Posterior vena cava (tissue), 2 donors: Measurements from ENCODE around the gene SLC52A1. TPM values are rescaled to one million over a fixed set of nuclear protein-coding genes. Genes with fewer than 3 reads are reported as not detected.

Source experiments
- DNase-seq: peaks from one replicate; pipeline ENCODE4 v3.0.0-alpha.2; 2020; ENCODE audit warnings: low spot score
- intact Hi-C, 2 donors: fragments of 100-400 bp; cut with DNase I; formaldehyde crosslinking; loops; one replicate each; pipeline versions ENCODE4 v1.14.1 to v1.14.2; 2022 to 2023
- total RNA-seq, 2 donors: library from RNA; stranded (reverse); fragmentation: NEBNext Ultra II Directional; extraction: Animal tissue kit (Norgen Biotek cat#: 25700); gene quantifications; one replicate each; pipeline ENCODE4 v1.2.1, GENCODE V29; 2021
- donor health status: DM: yes; HTN: yes; CAD: no.
- donor health status: DM: yes; HTN: yes; CAD: no.

SLC52A1 gene
- total RNA-seq, 2 donors from 2014 or later, result 0.14 TPM; not detected in 1

DNA sequence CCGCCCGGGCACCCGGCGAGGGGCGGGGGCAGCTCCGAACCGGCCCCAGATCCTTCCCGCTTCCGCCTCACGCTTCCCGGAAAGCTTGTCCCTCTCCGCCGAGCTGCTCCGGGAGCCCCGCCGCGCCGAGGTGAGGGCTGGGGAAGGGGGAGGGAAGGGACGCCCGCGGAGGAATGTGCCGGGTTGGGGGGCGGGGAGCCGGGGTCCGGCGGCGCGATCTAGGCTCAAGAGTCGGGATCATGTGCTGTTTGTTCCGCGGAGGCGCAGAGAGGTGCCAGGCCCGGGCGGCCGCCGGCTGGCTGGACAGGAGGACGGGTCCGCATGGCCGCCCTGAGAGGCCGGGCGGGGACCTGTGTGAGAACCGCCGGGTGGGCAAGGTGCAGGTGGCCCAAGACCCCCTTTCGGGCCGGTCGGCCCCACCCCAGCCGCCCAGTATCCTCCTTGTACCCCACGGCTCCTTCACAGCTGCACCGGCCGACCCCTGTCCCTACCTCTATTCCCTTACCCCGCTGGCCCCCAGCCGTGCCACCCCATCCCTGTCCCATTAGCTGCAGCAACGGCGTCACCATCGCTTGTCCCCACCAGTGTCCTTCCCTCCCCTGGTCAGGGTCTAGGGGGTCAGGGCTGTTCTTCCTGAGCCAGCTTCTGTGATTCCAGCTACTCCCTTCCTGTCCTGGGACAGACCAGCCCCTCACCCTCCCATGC lies 37.0 kb downstream of the SLC52A1 start:
- intact Hi-C loops, result no loop called here
- peak; percentile 88 for DNase-seq

DNA sequence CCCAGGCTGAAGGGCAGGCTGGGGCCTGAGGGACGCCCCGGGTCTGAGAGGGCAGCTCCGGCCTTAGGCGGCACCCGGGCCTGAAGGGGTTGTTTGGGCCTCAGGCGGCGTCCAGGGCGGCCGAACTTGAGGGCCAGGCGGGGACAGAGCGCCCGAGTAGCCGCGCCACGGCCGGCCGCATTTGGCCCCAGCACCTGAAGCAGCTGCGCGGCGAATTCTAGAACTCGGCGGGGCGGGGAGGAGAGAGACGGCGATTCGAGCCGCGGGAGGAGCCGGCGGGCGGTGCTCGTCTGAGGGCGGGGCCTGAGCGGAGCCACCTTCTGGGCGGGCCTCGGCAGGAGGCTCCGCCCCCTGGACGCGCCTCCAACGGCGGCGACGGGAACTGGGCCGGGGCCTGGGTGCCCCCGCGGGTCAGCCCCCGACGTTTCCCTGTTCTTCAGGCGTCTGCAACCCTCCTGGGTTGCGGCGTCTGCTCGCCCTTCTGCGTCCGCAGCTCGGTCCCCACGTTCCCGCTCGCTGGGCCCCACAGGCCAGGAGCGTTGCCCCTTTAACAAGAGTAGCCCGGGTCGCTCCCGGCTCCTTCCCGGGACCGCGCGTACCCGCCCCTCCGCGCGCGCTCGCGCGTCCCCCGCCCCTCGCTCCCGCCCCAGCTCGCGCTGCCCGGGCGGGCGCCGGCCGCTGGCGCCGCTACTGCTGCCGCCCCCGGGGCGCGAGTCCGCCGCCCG lies 37.8 kb downstream of the SLC52A1 start, which contains the start of the genes INCA1 and KIF1C:
INCA1 (minus strand) TSS at position 221 of the 725 bp plus-strand sequence. CDS start 3,085 bp downstream, outside the sequence.
KIF1C (plus strand) TSS at position 649 of the 725 bp plus-strand sequence. CDS start 2,297 bp downstream, outside the sequence.
- intact Hi-C loops, result no loop called here
- peak; percentile 98 for DNase-seq

DNA sequence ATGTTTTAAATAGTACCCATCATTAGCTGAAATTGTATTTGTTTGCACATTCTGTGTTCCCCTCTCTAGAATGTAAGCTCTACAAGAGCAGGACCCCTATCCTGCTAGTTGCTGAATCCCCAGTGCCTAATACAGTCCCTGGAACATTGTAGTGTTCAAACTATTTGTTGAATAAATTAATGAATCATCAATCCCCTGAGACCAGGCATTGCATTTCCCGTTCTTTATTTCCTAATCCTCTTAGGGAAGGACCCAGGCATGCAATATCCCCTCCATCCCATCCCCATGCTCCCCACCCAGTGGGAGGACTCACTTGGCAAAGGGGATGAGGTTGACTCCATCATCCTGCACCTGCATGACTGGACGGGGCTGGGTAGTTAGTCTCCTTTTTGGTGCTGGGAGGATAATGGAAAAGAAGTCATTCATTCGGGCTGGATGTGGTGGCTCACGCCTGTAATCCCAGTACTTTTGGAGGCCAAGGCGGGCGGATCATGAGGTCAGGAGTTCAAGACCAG lies 41.1 kb downstream of the SLC52A1 start:
- DNase-seq, result no peak
- intact Hi-C loops, result no loop called here

DNA sequence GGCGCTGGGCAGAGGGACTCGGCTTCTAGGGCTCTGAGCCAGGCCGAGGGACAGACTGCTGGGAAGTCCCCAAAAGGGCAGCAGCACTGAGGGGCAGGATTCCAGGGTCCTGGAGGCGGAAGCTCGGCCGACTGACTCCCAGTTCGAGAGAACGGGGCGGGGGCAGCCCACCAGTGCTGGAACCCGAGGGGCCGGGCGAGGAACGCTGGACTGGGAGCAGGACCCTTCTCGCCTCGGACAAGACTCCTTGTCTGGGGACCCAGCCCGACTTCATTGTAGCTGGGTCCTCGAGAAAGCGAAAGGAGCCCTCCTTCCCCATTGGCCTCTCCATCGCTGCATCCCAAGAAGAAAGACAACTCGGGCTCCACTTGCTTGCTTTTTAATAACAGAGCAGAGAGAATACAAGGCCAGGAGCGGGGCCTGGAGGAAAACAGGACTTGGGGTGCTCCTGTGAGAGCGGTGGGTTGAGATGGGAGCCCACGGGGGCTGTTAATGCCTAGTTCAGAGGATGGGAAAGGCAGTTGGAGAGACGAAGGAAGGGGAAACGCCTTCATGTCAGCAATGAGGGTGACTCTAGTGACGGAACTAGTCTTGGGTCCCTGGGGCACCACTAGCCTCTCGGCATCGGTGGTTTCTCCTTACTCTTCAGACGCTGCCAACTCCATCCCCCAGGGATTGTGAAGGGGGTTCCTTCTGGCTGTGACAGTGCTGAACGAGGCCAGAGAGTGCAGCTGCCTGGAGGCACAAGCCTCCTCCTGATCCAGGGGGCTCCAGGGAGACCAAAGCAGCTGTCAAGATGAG lies 47.3 kb downstream of the SLC52A1 start:
- intact Hi-C loops, result no loop called here
- no peak for DNase-seq

DNA sequence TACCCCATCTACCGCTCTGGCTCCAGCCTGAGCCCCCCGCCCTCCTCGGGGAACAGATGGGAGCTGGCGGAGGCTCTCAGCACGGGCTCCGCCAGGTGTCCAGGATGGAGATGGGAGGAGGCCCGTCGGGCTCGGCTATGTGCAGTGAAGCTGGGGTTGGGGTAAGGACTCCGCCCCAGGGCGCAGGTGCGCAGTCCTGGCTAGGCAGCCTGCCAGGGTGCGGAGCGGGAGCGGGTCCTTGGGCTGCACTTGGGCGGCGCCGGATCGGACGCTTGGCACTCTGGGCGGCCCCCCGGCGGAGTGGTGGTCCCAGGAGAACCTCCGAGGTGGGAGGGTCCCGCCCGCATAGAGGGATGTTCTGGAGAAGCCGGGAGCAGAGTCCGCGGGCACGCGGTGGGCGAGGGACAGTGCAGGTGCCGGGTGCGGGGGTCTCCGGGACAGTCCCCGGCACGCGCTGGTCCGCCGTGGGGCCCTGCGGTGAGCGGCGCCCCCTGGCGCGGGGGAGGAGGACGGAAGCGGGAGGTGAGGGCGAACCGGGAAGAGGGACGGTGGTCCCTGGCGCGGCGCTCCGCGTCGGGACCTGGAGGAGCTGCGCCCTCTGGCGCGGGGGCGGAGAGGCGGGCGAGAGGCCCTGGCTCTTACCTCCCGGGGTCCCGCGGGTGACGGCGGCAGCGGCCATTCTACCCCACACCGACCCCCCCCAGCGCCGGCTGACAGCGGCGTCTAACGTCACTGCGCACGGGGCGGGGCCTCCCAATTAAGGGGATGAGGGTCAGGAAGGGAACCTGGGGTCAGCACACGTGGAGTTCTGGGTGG lies 48.1 kb downstream of the SLC52A1 start, which contains the start of gene CAMTA2:
CAMTA2 (minus strand) TSS at position 725 of the 816 bp plus-strand sequence. CDS start 1,453 bp downstream, outside the sequence.
- intact Hi-C loops, result no loop called here
- DNase-seq, result peak; percentile 97

DNA sequence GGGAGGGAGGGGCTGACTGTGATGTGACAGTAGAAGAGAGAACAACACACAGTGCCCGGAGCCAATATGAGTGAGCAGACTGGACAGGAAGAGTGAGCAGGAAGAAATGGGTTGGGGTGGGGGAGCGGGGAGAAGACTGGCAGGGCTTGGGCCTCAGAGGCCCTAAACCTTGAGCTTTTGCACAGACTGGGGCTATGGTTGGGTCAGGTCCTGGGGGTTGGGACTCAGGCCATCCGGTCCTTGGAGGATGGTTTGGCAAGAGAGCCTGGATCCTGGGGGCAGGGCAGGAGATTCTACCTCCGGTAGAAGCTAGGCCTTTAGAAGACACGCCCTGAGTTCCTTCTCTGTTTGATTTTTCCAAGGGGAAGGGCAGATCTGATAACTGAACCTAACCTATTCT lies 48.8 kb downstream of the SLC52A1 start:
- intact Hi-C loops, result no loop called here
- DNase-seq, result no peak

Other genes with a start within 250 kb of the SLC52A1 start
- gene VMO1, start 249.1 kb downstream of the SLC52A1 start, total RNA-seq, result 1 to 10 TPM; 2.1 to 3.4 TPM
- gene GLTPD2, start 246.5 kb downstream of the SLC52A1 start, total RNA-seq, result not detected
- gene PSMB6, start 239.3 kb downstream of the SLC52A1 start, total RNA-seq, result 100 to 1,000 TPM in 1 of 2 donors, 10 to 100 TPM in 1; 87.5 to 103 TPM
- gene PLD2, start 228.3 kb downstream of the SLC52A1 start, total RNA-seq, result 10 to 100 TPM; 22.2 to 30.3 TPM
- gene MINK1, start 202.1 kb downstream of the SLC52A1 start, total RNA-seq, result 10 to 100 TPM; 53.3 to 67.0 TPM
- gene C17orf107, start 135.9 kb downstream of the SLC52A1 start, total RNA-seq, result 1 to 10 TPM in 1 of 2 donors, under 1 TPM in 1; 1.00 to 1.3 TPM
- 1 to 10 TPM in 1 of 2 donors, under 1 TPM in 1; 0.57 to 1.5 TPM for gene CHRNE, start 132.3 kb downstream of the SLC52A1 start, total RNA-seq
- not detected for gene GP1BA, start 103.1 kb downstream of the SLC52A1 start, total RNA-seq
- gene SLC25A11, start 95.4 kb downstream of the SLC52A1 start, total RNA-seq, result 10 to 100 TPM; 33.0 to 43.7 TPM
- gene RNF167, start 95.2 kb downstream of the SLC52A1 start, total RNA-seq, result 10 to 100 TPM; 62.7 to 77.3 TPM
- gene PFN1, start 86.9 kb downstream of the SLC52A1 start, total RNA-seq, result 100 to 1,000 TPM; 582 to 588 TPM
- gene ENO3, start 84.3 kb downstream of the SLC52A1 start, total RNA-seq, result 1 to 10 TPM; 3.2 to 4.3 TPM
- gene SPAG7, start 67.6 kb downstream of the SLC52A1 start, total RNA-seq, result 10 to 100 TPM; 47.0 to 50.7 TPM
- 10 to 100 TPM; 52.0 to 72.2 TPM for gene CAMTA2, start 47.8 kb downstream of the SLC52A1 start, total RNA-seq
- gene INCA1, start 37.9 kb downstream of the SLC52A1 start, total RNA-seq, result 1 to 10 TPM in 1 of 2 donors, under 1 TPM in 1; 0.60 to 1.3 TPM
- 100 to 1,000 TPM; 192 to 254 TPM for gene KIF1C, start 37.5 kb downstream of the SLC52A1 start, total RNA-seq
- gene ZFP3, start 43.0 kb upstream of the SLC52A1 start, total RNA-seq, result 1 to 10 TPM; 4.1 to 4.6 TPM
- gene ZNF232, start 76.5 kb upstream of the SLC52A1 start, total RNA-seq, result 1 to 10 TPM; 3.7 to 6.3 TPM
- under 1 TPM in 1 of 2 donors, not detected in 1; 0.19 TPM for gene USP6, start 80.6 kb upstream of the SLC52A1 start, total RNA-seq
- 1 to 10 TPM; 5.7 to 6.8 TPM for gene ZNF594, start 156.4 kb upstream of the SLC52A1 start, total RNA-seq
- 1 to 10 TPM; 4.5 to 7.3 TPM for gene SCIMP, start 199.4 kb upstream of the SLC52A1 start, total RNA-seq
- 10 to 100 TPM; 41.5 to 47.3 TPM for gene RABEP1, start 246.9 kb upstream of the SLC52A1 start, total RNA-seq